ENCODE results near the gene PTK7.

DNA sequence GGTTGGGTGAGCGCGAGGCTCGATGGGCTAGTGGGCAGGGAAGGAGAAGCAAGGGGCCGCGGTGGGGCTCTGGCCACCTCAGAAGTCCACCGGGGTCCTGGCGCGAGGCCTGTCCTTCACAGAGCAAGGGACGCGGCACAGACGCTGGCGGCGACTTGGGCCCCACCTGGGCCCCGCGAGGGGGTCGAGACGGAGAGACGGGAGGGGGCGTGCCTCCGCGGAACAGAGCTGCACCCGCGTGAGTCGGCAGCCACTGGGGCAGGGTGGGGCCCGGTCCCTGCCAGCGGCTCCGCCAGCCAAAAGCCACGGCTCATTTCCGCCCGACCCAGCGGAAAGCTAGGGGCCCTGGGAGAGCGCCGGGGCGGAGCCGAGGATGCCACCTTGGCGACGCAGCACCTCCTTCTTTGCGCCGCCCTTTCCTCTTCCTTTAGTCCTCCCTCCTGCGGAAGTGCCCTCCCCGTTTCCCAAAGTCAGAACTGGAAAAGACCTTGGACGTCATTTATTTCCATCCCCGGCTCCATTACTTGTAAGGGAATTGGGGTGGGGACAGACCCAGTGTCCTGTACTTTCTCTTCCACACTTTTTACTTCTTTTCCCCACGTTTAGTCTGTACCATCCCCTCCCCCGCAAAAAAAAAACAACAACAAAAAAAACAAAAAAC is 22.4 kb upstream of the PTK7 start, which contains the start of gene CUL7:
- TF ChIP-seq, protein P1, sequence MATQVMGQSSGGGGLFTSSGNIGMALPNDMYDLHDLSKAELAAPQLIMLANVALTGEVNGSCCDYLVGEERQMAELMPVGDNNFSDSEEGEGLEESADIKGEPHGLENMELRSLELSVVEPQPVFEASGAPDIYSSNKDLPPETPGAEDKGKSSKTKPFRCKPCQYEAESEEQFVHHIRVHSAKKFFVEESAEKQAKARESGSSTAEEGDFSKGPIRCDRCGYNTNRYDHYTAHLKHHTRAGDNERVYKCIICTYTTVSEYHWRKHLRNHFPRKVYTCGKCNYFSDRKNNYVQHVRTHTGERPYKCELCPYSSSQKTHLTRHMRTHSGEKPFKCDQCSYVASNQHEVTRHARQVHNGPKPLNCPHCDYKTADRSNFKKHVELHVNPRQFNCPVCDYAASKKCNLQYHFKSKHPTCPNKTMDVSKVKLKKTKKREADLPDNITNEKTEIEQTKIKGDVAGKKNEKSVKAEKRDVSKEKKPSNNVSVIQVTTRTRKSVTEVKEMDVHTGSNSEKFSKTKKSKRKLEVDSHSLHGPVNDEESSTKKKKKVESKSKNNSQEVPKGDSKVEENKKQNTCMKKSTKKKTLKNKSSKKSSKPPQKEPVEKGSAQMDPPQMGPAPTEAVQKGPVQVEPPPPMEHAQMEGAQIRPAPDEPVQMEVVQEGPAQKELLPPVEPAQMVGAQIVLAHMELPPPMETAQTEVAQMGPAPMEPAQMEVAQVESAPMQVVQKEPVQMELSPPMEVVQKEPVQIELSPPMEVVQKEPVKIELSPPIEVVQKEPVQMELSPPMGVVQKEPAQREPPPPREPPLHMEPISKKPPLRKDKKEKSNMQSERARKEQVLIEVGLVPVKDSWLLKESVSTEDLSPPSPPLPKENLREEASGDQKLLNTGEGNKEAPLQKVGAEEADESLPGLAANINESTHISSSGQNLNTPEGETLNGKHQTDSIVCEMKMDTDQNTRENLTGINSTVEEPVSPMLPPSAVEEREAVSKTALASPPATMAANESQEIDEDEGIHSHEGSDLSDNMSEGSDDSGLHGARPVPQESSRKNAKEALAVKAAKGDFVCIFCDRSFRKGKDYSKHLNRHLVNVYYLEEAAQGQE (IDR thresholded peaks at IDR 0.05; ENCODE audit: insufficient read depth in 1 of 2, low read depth in 2 of 2, low read length in 2 of 2), result no peak
- peak; percentile 99 for TF ChIP-seq POLR2AphosphoS5 (IDR thresholded peaks at IDR 0.05; ENCODE audit: low read depth, low read length)
- TF ChIP-seq SIN3A (IDR thresholded peaks at IDR 0.05; ENCODE audit: borderline replicate concordance, insufficient read depth, low read length), result no peak
- TF ChIP-seq TAF1 (IDR thresholded peaks at IDR 0.05; ENCODE audit: borderline replicate concordance, insufficient read depth, low read length), result peak; percentile 76

Data from PFSK-1 (cell line).